T-cell (primary cell): ENCODE results near the gene AGBL1. TPM values are rescaled to one million over a fixed set of nuclear protein-coding genes. Genes with fewer than 3 reads are reported as not detected.

ENCODE experiments used
- ATAC-seq, 4 experiments: fragments of 200-7000 bp in 3 of 4; fragments of 150-1000 bp in 1 of 4; cut with Tn5 transposase; replicated peaks in 1 of 4; 1 replicate in 3 of 4; 2 replicates in 1 of 4; pipeline ENCODE4 v1.10.0; 2021; ENCODE audit warnings: moderate library complexity in 3 of 4, mild to moderate bottlenecking in 2 of 4, moderate number of reproducible peaks in 1 of 4
- CTCF ChIA-PET, 2 donors: fragments of 300-600 bp; sonication (Branson Sonifier 250); formaldehyde crosslinking; loops; one replicate each; lab custom pipeline; 2022; ENCODE audit warnings: antibody characterized with exemption in 2 of 2; lab: Charles Lee
- POLR2A ChIA-PET, 2 donors: fragments of 300-600 bp; sonication (Branson Sonifier 250); formaldehyde crosslinking; loops; one replicate each; lab custom pipeline; 2022; ENCODE audit warnings: antibody characterized with exemption in 2 of 2; lab: Charles Lee
- DNase-seq, 35 experiments: peaks; one replicate each; pipeline versions ENCODE4 v3.0.0 to v3.0.0-alpha.2; 2013 to 2023
- H3K27ac ChIP-seq: one replicate; pipeline ENCODE4 v1.5.1; 2013; ENCODE audit warnings: low read length
- H3K27me3 ChIP-seq, 2 experiments: replicated peaks in 1 of 2; 1 replicate in 1 of 2; 2 replicates in 1 of 2; pipeline versions ENCODE4 v1.6.1 to v1.7.0; 2013; ENCODE audit warnings: low read length in 1 of 2, mixed read lengths in 1 of 2; ENCODE audit not compliant: control insufficient read depth in 2 of 2, insufficient read depth in 2 of 2; ENCODE audit errors: extremely low read depth in 1 of 2
- H3K36me3 ChIP-seq, 2 donors: 1 replicate in 1 of 2; 2 replicates in 1 of 2; pipeline versions ENCODE4 v1.6.1 to v1.7.0; 2013; ENCODE audit warnings: low read length in 1 of 2; ENCODE audit not compliant: control insufficient read depth in 2 of 2, insufficient read depth in 1 of 2; ENCODE audit errors: extremely low read depth in 1 of 2
- H3K4me1 ChIP-seq, 2 experiments: 1 replicate in 1 of 2; 2 replicates in 1 of 2; pipeline versions ENCODE4 v1.6.1 to v1.7.0; 2013; ENCODE audit warnings: low read length in 2 of 2, mixed read lengths in 1 of 2; ENCODE audit not compliant: insufficient read depth in 2 of 2, control insufficient read depth in 1 of 2; ENCODE audit errors: extremely low read depth in 1 of 2
- H3K4me3 ChIP-seq, 2 donors: 1 replicate in 1 of 2; 2 replicates in 1 of 2; pipeline versions ENCODE4 v1.5.1 to v1.7.0; 2013; ENCODE audit warnings: mild to moderate bottlenecking in 2 of 2, low read length in 1 of 2, moderate library complexity in 1 of 2; ENCODE audit not compliant: control insufficient read depth in 1 of 2; ENCODE audit errors: extremely low read depth in 1 of 2
- H3K9me3 ChIP-seq: 2 replicates; pipeline ENCODE4 v1.7.0; 2013
- H3K27ac Mint-ChIP-seq, 2 donors: one replicate each; pipeline ENCODE4 v1.8.0; 2020 to 2021; ENCODE audit warnings: mild to moderate bottlenecking in 2 of 2, mixed read lengths in 2 of 2
- H3K27me3 Mint-ChIP-seq, 2 donors: one replicate each; pipeline ENCODE4 v1.8.0; 2021 to 2022; ENCODE audit warnings: mixed read lengths in 2 of 2
- H3K36me3 Mint-ChIP-seq: one replicate; pipeline ENCODE4 v1.8.0; 2021; ENCODE audit warnings: mixed read lengths
- H3K4me1 Mint-ChIP-seq, 3 donors: one replicate each; pipeline ENCODE4 v1.8.0; 2020 to 2022; ENCODE audit warnings: mixed read lengths in 3 of 3, mild to moderate bottlenecking in 1 of 3
- H3K4me3 Mint-ChIP-seq, 3 donors: one replicate each; pipeline ENCODE4 v1.8.0; 2020 to 2022; ENCODE audit warnings: mild to moderate bottlenecking in 3 of 3, mixed read lengths in 3 of 3, moderate library complexity in 3 of 3
- H3K9me3 Mint-ChIP-seq, 3 donors: one replicate each; pipeline ENCODE4 v1.8.0; 2020 to 2022; ENCODE audit warnings: mixed read lengths in 3 of 3
- WGBS: methylation state at CpG from one replicate; pipeline ENCODE4 v1.1.5; 2013; ENCODE audit warnings: missing lambda C conversion rate; ENCODE audit not compliant: insufficient coverage; 5-methylcytosine and 5-hydroxymethylcytosine counted together
- total RNA-seq, 35 experiments: library from RNA in 6 of 35; stranded (reverse) in 6 of 35; fragments of 120-200 nt in 1 of 35; gene quantifications; one replicate each; pipeline versions ENCODE4 v1.2.1 to v1.2.4 and lab custom pipeline; 2013 to 2026

AGBL1 gene
- total RNA-seq, 5 donors from 2014 or later (not counting 1 experiment from before 2014, with no cell fraction given) = not detected

- no peak overlapping the region for H3K4me3 ChIP-seq
- DNase-seq (no peak), ATAC-seq (no peak)
- ChIA-PET CTCF (interaction anchor here in 1 of 2 donors (0.9 kb wide), 1 partner anchor 515 kb away, joined by 3 read pairs; no protein-coding TSS in a partner anchor), POLR2A (no interaction called here)
- no peaks in the 10 kb centered on the region for H3K27me3 ChIP-seq
- no peaks in the 10 kb centered on the region for H3K36me3 Mint-ChIP-seq
- H3K27ac ChIP-seq = no peak overlapping the region
- H3K9me3 Mint-ChIP-seq = no peaks in the 10 kb centered on the region
- no peak overlapping the region for H3K4me3 Mint-ChIP-seq
- H3K27ac Mint-ChIP-seq = no peak overlapping the region
- WGBS = no CpG with 5 or more reads among the region's 3 CpGs
- no peaks in the 10 kb centered on the region for H3K9me3 ChIP-seq
- no peaks in the 10 kb centered on the region for H3K36me3 ChIP-seq
- H3K4me1 ChIP-seq = no peaks in the 10 kb centered on the region
- H3K27me3 Mint-ChIP-seq = peaks cover 8 to 14% of the 10 kb centered on the region in 2 donors
- H3K4me1 Mint-ChIP-seq = no peaks in the 10 kb centered on the region
These were observed 675.2 kb downstream of the AGBL1 start for GRCh38 chr15:86754846-86755245.

- Histone ChIP-seq H3K27me3 (no peaks in the 10 kb centered on the region), H3K36me3 (no peaks in the 10 kb centered on the region), H3K9me3 (no peaks in the 10 kb centered on the region), H3K4me1 (no peaks in the 10 kb centered on the region), H3K27ac (no peak overlapping the region), H3K4me3 (no peak overlapping the region)
- H3K36me3 Mint-ChIP-seq = no peaks in the 10 kb centered on the region
- ChIA-PET CTCF (interaction anchor here (0.6 kb wide), 2 partner anchors 92 to 496 kb away, joined by 3 to 4 read pairs; no protein-coding TSS in a partner anchor), POLR2A (no interaction called here)
- no peaks in the 10 kb centered on the region for H3K4me1 Mint-ChIP-seq
- no peak overlapping the region for H3K4me3 Mint-ChIP-seq
- peaks cover 8 to 21% of the 10 kb centered on the region in 2 donors for H3K27me3 Mint-ChIP-seq
- no peak for ATAC-seq
- H3K27ac Mint-ChIP-seq = no peak overlapping the region
- 100% methylated on average over 2 of the region's 3 CpGs for WGBS
- H3K9me3 Mint-ChIP-seq = no peaks in the 10 kb centered on the region
- no peak for DNase-seq
These were observed 677.0 kb downstream of the AGBL1 start for GRCh38 chr15:86756688-86757087.

DNA sequence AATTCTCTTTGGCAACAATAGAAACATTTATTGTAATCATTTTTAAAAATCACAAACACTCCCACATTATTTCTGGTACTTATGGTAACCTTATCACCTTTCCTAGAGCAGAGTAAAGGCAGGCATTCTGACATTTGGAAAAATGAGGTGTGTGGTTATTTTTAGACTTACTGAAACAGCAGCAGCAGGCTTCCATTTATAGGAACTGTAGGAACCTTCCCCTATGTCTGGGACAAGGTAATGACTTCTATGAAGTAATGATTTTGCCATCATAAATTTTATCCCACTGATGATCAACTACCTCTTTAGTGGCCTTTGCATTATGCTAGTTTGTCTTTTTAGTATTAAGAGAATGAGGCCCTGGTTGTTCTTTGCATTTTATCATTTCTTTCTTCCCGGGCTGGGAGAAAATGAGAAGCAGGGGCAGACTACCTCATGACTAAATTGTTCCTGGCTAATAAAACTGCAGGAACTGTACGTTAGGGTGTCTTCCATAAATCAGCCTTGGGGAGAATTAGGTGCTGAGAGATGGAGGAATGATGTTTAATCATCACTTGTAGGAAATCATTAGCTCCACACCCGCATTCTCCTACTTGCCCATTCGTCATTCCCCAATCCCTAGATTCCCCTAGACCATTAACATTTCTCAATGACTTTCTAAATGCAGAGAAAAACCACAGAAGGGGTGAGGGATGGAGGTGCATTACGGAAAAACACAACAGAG is 680.3 kb downstream of the AGBL1 start:
- Histone ChIP-seq H3K36me3 (no peaks in the 10 kb centered on the region), H3K9me3 (no peaks in the 10 kb centered on the region), H3K4me1 (no peaks in the 10 kb centered on the region), H3K27me3 (no peaks in the 10 kb centered on the region), H3K27ac (no peak overlapping the region), H3K4me3 (no peak overlapping the region)
- Mint-ChIP-seq H3K4me3 (no peak overlapping the region), H3K27me3 (peaks cover 8 to 26% of the 10 kb centered on the region in 2 donors), H3K27ac (no peak overlapping the region), H3K9me3 (no peaks in the 10 kb centered on the region), H3K36me3 (no peaks in the 10 kb centered on the region), H3K4me1 (no peaks in the 10 kb centered on the region)
- ChIA-PET POLR2A (no interaction called here), CTCF (no interaction called here)
- 57% methylated on average over 1 of the region's 5 CpGs for WGBS
- ATAC-seq (no peak), DNase-seq (no peak)

DNA sequence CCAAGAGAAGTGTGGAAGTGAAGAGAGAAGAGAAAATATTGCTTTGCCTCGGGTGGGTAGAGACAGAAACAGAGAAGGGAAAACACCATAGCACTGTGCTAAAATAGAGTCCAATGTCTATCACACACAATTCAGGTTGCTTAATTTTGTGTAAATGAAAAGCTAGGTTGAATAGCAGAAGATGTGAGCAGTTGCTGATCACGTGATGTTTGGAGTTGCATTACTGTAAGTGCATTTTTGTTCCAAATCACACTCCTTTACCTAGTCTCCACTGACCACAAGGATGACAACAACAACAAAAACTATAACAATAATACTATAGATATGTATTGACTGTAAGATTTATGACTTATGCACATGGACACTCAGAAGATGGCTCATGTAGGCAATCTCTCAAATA is 683.2 kb downstream of the AGBL1 start:
- H3K36me3 Mint-ChIP-seq = no peaks in the 10 kb centered on the region
- Histone ChIP-seq H3K4me1 (no peaks in the 10 kb centered on the region), H3K27ac (no peak overlapping the region), H3K9me3 (no peaks in the 10 kb centered on the region), H3K27me3 (no peaks in the 10 kb centered on the region), H3K4me3 (no peak overlapping the region), H3K36me3 (no peaks in the 10 kb centered on the region)
- peaks cover 5 to 20% of the 10 kb centered on the region in 2 donors for H3K27me3 Mint-ChIP-seq
- DNase-seq (no peak), ATAC-seq (no peak)
- ChIA-PET POLR2A (no interaction called here), CTCF (no interaction called here)
- no peaks in the 10 kb centered on the region for H3K4me1 Mint-ChIP-seq
- H3K9me3 Mint-ChIP-seq = no peaks in the 10 kb centered on the region
- H3K27ac Mint-ChIP-seq = no peak overlapping the region
- no peak overlapping the region for H3K4me3 Mint-ChIP-seq
- no CpG with 5 or more reads among the region's 2 CpGs for WGBS

GRCh38 chr15:86764021-86764420 is 684.4 kb downstream of the AGBL1 start:
- ChIA-PET POLR2A (no interaction called here), CTCF (no interaction called here)
- Histone ChIP-seq H3K27me3 (no peaks in the 10 kb centered on the region), H3K4me3 (no peak overlapping the region), H3K27ac (no peak overlapping the region), H3K36me3 (no peaks in the 10 kb centered on the region), H3K4me1 (no peaks in the 10 kb centered on the region), H3K9me3 (no peaks in the 10 kb centered on the region)
- DNase-seq = no peak
- no peak for ATAC-seq
- Mint-ChIP-seq H3K27ac (no peak overlapping the region), H3K4me1 (no peaks in the 10 kb centered on the region), H3K36me3 (no peaks in the 10 kb centered on the region), H3K27me3 (peaks cover 8 to 19% of the 10 kb centered on the region in 2 donors), H3K4me3 (no peak overlapping the region), H3K9me3 (no peaks in the 10 kb centered on the region)
- 74% methylated on average over 2 of the region's 3 CpGs for WGBS

GRCh38 chr15:86765281-86765680 is 685.6 kb downstream of the AGBL1 start:
- no peak overlapping the region for H3K27ac Mint-ChIP-seq
- 93% methylated on average over 4 of the region's 5 CpGs for WGBS
- H3K4me3 Mint-ChIP-seq = no peak overlapping the region

More at GRCh38 chr15:86765281-86765680, 685.6 kb downstream of the AGBL1 start:
- no peaks in the 10 kb centered on the region for H3K4me1 ChIP-seq
- Mint-ChIP-seq H3K4me1 (no peaks in the 10 kb centered on the region), H3K9me3 (no peaks in the 10 kb centered on the region), H3K36me3 (no peaks in the 10 kb centered on the region), H3K27me3 (peaks cover 6 to 18% of the 10 kb centered on the region in 2 donors)
- no peak overlapping the region for H3K27ac ChIP-seq
- ATAC-seq = no peak
- ChIA-PET POLR2A (no interaction called here), CTCF (interaction anchor here in 1 of 2 donors (1.0 kb wide), 1 partner anchor 335 kb away, joined by 3 read pairs; no protein-coding TSS in a partner anchor)
- H3K36me3 ChIP-seq = no peaks in the 10 kb centered on the region
- H3K9me3 ChIP-seq = no peaks in the 10 kb centered on the region
- no peak for DNase-seq
- no peaks in the 10 kb centered on the region for H3K27me3 ChIP-seq
- H3K4me3 ChIP-seq = no peak overlapping the region
